Endometrium (tissue), 2 donors: ENCODE data around the gene TRAPPC8.

Experiments
- FAIRE-seq: peaks from 2 replicates; lab custom pipeline; 2012; peaks lifted over from hg19 to GRCh38; lab: Jason Lieb, UNC
- donor health status: control.
- donor health status: control.

The TRAPPC8 gene

DNA sequence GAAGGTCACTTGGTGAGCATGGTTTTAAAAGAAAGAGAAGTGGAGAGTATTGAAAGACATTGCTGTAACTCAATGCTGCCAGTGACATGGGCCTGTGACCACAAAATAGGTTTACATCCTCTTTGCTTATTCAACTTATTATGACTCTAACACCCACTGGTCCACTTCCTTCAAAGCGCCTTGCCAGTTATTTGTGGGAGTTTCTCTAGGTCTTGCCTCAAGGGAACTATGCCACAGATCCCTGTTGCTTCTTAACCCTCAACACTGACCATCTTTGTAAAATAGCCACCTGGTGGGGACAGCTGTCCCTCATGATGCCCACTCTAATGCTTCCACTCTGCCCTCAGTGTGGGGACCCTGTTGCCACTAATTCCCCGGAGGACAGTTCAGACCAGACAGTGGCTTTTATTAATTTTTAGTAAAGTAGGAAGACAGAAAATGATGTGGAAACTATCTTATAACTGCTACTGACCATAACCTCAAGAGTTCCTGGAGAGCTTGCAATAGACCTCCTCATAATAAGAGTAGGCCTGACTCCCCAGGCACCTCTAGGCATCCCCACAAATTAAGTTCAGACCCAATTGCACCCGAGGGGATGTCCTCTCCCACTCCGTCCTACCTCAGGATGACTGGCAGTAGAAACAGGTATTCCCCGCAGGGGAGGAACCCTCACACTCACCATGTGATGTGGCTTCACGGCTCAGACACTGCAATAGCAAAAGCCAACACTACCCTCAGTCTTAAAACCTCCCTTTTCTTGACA, 150.9 kb downstream of the TRAPPC8 start:
- FAIRE-seq, result no peak

DNA sequence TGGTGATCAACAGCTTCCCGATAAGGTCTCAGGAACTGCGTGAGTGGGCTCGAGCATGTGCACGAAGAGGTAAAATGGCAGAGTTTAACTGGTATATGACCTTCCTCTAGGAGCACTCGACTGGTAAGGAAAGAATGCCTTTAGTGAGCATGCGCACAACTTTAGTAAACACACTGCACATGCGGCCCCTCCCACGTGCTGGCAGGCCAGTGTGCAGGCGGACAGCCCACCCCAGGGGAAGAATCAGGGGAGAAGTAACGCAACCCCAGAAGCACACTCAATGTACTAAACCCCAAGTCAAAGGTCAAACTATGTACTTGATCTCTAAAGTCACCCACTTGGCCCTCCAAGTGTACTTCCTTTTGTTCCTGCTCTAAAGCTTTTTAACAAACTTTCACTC, 153.5 kb downstream of the TRAPPC8 start:
- no peak for FAIRE-seq

DNA sequence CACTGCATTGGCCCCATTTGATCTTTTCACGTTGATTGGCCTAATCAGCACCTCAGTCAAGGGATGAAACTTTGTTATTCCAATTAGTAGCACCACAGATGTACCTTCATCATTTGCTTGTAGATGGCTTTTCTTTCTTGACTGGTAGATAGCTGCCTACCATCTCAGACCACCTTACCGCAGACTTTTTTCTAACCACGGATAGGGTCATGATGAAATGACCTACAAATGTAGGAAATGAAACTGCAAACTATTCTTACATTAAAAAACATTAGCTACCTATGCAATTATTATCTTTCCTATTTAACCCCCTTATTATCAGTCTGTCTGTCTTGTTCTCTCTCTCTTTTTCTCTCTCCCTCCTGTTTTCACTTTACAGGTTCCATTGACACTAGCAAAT, 159.9 kb downstream of the TRAPPC8 start:
- FAIRE-seq, result no peak
